ENCODE results near the gene SLC6A2. TPM values are rescaled to one million over a fixed set of nuclear protein-coding genes. Genes with fewer than 3 reads are reported as not detected.
A peak's percentile ranks its signal among the peaks of the same experiment; 100 is the strongest.
"Not testable (repeated sequence)": the region's sequence is repeated elsewhere in the genome, so short reads cannot be mapped to it uniquely, and the experiment has no call there.

Gene SLC6A2
- total RNA-seq, 1 donor from 2014 or later, result 4.1 TPM

DNA sequence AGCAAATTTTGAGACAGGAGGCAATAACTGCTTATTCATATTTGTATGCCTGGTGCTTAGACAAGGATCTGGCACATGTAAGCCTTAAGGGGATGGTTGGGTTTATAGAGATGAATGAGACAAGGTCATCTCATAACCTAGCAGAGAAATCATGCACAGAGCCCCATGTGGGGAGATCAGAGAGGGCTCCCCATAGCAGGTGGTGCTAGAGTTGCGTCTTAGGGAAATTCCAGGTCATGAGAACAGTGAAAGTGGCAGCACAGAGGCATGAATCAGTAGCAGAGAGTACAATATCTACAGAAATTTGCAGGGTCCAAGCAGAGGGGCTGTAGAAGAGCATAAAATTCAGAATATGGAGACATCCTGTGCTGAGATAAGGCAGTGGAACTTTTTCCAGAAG, 57.3 kb downstream of the SLC6A2 start:
- DNase-seq, result no peak

DNA sequence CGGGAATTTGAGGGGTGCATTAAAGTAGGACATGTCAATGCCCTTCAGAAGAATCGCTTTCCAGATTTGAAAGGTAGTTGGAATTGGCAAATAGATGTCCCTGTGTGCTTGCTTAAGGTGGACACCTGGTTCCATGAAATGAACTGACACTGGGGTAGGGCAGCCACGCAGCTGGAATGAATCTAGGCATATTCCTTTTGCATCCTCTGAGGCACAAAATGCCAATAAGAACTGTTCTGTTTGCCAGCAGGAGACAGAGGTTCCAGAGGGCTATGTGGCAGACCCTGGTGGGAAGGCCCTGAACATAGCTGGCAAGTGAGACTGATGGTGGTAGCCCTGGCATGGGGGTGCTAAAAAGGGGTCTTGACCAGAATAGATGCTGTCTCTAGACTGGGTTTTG, 61.5 kb downstream of the SLC6A2 start:
- no peak for DNase-seq

- DNase-seq, result no peak
Measured at GRCh38 chr16:55725055-55725777, 69.4 kb downstream of the SLC6A2 start.

DNA sequence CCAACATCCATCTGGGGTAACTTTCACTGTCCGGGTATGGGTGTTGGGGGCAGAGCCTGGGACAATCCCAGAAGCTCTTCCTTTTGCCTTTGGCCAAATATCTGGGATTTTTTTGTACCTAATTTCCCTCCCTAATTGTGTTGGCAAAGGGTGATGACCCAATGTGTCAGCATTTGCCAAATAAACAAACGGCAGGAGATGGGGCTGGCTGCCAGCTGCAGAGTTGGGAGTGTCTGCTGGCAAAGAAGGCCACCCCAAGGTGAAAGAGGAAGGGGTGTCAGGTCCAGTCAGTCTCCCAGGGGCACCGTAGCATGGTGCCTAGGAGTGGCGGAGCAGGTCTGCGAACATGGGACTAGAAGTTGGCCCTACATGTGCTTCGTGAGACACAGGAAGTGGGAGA, 73.0 kb downstream of the SLC6A2 start:
- no peak for DNase-seq

- no peak for DNase-seq
Measured at GRCh38 chr16:55730115-55730514, 74.3 kb downstream of the SLC6A2 start.

GRCh38 chr16:55732496-55732895, 76.7 kb downstream of the SLC6A2 start:
- no peak for DNase-seq

- DNase-seq, result no peak
Measured at GRCh38 chr16:55734665-55735064, 78.9 kb downstream of the SLC6A2 start.

DNA sequence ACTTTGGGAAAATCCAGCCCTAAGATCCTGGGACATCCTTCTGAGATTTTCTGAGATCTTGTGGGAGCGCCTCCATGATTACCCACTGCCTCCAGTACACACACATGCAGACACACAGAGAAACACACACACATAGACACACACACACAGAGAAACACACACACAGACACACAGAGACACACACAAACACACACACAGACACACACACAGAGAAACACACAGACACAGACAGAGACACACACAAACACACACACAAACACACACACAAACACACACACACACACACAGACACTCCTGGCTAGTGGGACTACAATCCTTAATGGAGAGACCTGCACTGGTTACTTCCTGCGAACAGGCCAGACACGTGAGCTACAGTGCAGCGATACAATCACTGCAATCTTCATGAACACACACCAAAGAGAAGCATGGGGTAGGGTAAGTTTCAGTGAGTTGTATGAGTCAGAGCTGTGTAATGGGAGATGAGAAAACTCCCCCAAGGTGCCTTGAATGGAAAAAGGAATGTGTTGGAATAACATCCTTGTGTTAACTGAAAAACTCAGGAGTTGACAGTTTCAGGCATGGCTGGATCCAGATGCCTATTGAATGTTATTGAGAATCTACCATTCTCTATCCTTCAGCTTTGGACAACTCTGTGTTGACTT, 79.5 kb downstream of the SLC6A2 start:
- DNase-seq, result no peak

GRCh38 chr16:55736671-55737070, 80.9 kb downstream of the SLC6A2 start:
- no peak for DNase-seq

DNA sequence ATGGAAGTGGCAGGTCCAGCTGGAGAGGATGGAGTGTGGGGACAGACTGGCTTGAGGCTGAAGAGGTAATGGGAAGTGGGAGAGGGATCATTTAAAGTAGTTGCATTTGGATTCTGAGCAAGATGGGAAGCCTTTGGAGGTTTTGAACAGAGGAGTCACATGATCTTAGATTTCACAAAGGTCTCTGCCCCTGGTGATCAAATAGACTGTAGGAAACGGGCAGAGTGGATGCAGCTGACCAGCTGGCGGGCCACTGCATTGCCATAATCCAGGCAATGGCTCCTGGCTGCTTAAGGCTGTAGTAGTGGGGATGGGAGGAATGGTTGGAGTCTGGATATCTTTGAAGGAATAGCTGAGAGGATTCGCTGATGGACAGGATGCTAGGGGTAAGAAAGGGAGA, 81.5 kb downstream of the SLC6A2 start:
- DNase-seq, result no peak

GRCh38 chr16:55737966-55738365, 82.2 kb downstream of the SLC6A2 start:
- DNase-seq, result no peak

GRCh38 chr16:55746081-55746480, 90.3 kb downstream of the SLC6A2 start:
- DNase-seq, result peak; percentile 3

- no peak for DNase-seq
Measured at GRCh38 chr16:55747785-55748184, 92.0 kb downstream of the SLC6A2 start.

GRCh38 chr16:55752465-55753144, 96.8 kb downstream of the SLC6A2 start:
- not testable (repeated sequence) for DNase-seq

DNA sequence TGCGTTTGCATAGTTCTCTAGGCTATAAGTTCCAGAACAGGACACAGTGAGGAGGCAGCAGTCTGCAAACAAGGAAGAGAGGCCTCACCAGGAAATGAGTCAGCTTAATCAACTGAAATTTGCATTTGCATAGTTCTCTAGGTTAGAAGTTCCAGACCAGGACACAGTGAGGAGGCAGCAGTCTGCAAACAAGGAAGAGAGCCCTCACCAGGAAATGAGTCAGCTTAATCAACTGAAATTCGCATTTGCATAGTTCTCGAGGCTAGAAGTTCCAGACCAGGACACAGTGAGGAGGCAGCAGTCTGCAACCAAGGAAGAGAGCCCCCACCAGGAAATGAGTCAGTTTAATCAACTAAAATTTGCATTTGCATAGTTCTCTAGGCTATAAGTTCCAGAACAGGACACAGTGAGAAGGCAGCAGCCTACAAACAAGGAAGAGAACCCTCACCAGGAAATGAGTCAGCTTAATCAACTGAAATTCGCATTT, 97.4 kb downstream of the SLC6A2 start:
- not testable (repeated sequence) for DNase-seq

Other genes with a start within 250 kb of the SLC6A2 start
- 228 TPM for gene MMP2, start 176.8 kb upstream of the SLC6A2 start, total RNA-seq
- 24.0 TPM for gene LPCAT2, start 146.9 kb upstream of the SLC6A2 start, total RNA-seq
- 71.3 TPM for gene CAPNS2, start 89.3 kb upstream of the SLC6A2 start, total RNA-seq
- 2.9 TPM for gene CES1, start 177.1 kb downstream of the SLC6A2 start, total RNA-seq
- gene CES5A, start 219.4 kb downstream of the SLC6A2 start, total RNA-seq, result not detected

Data from skin of body (tissue), 2 donors.